Measurements from ENCODE around the gene TMEM109.

TMEM109 gene

GRCh38 chr11:60879104-60879503, 34.9 kb upstream of the TMEM109 start:
- no peak overlapping the region for H3K4me2 ChIP-seq (ENCODE audit: low read length)
- H2AFZ ChIP-seq, result no peak overlapping the region
- H3K79me2 ChIP-seq, result peaks cover 6% of the 10 kb centered on the region
- H3K27me3 ChIP-seq (ENCODE audit: control insufficient read depth, insufficient read depth, low read length), result no peaks in the 10 kb centered on the region
- H3K36me3 ChIP-seq (ENCODE audit: control insufficient read depth, insufficient read depth, low read length), result no peaks in the 10 kb centered on the region
- H3K27ac ChIP-seq, result peak overlapping the region; percentile 99
- no peak overlapping the region for H3K4me3 ChIP-seq (ENCODE audit: low read depth, low read length)
- peaks cover 50% of the 10 kb centered on the region for H3K4me1 ChIP-seq
- no peak for TF ChIP-seq CTCF (IDR thresholded peaks at IDR 0.05)
- no peaks in the 10 kb centered on the region for H3K9me3 ChIP-seq (ENCODE audit: control insufficient read depth, low read length)
- H3K9ac ChIP-seq, result no peak overlapping the region

- Histone ChIP-seq H3K36me3 (ENCODE audit: control insufficient read depth, insufficient read depth, low read length) (no peaks in the 10 kb centered on the region), H3K4me2 (ENCODE audit: low read length) (no peak overlapping the region), H3K4me3 (ENCODE audit: low read depth, low read length) (no peak overlapping the region), H3K4me1 (peaks cover 40% of the 10 kb centered on the region), H3K27ac (peak overlapping the region; percentile 99), H2AFZ (no peak overlapping the region), H3K79me2 (peaks cover 3% of the 10 kb centered on the region), H3K9me3 (ENCODE audit: control insufficient read depth, low read length) (no peaks in the 10 kb centered on the region), H3K9ac (no peak overlapping the region), H3K27me3 (ENCODE audit: control insufficient read depth, insufficient read depth, low read length) (no peaks in the 10 kb centered on the region)
- no peak for TF ChIP-seq CTCF (IDR thresholded peaks at IDR 0.05)
These were observed 33.9 kb upstream of the TMEM109 start for GRCh38 chr11:60879971-60880588.

GRCh38 chr11:60880643-60881282, 33.2 kb upstream of the TMEM109 start:
- H3K4me2 ChIP-seq (ENCODE audit: low read length), result no peak overlapping the region
- H3K36me3 ChIP-seq (ENCODE audit: control insufficient read depth, insufficient read depth, low read length), result no peaks in the 10 kb centered on the region
- no peak for TF ChIP-seq CTCF (IDR thresholded peaks at IDR 0.05)
- no peaks in the 10 kb centered on the region for H3K9me3 ChIP-seq (ENCODE audit: control insufficient read depth, low read length)
- H3K4me3 ChIP-seq (ENCODE audit: low read depth, low read length), result no peak overlapping the region
- H3K4me1 ChIP-seq, result peaks cover 34% of the 10 kb centered on the region
- no peak overlapping the region for H3K9ac ChIP-seq
- no peak overlapping the region for H2AFZ ChIP-seq
- H3K27me3 ChIP-seq (ENCODE audit: control insufficient read depth, insufficient read depth, low read length), result no peaks in the 10 kb centered on the region
- H3K79me2 ChIP-seq, result no peaks in the 10 kb centered on the region
- peak overlapping the region; percentile 99 for H3K27ac ChIP-seq

GRCh38 chr11:60887556-60887955, 26.4 kb upstream of the TMEM109 start:
- peaks cover 33% of the 10 kb centered on the region for H3K4me1 ChIP-seq
- H3K9ac ChIP-seq, result no peak overlapping the region
- H3K79me2 ChIP-seq, result no peaks in the 10 kb centered on the region
- H3K4me2 ChIP-seq (ENCODE audit: low read length), result peak overlapping the region; percentile 59
- H3K27ac ChIP-seq, result peak overlapping the region; percentile 94
- H3K9me3 ChIP-seq (ENCODE audit: control insufficient read depth, low read length), result no peaks in the 10 kb centered on the region
- H2AFZ ChIP-seq, result no peak overlapping the region
- peak; percentile 55 for TF ChIP-seq CTCF (IDR thresholded peaks at IDR 0.05)
- no peaks in the 10 kb centered on the region for H3K36me3 ChIP-seq (ENCODE audit: control insufficient read depth, insufficient read depth, low read length)
- peak overlapping the region; percentile 55 for H3K4me3 ChIP-seq (ENCODE audit: low read depth, low read length)
- H3K27me3 ChIP-seq (ENCODE audit: control insufficient read depth, insufficient read depth, low read length), result no peaks in the 10 kb centered on the region

Measured in parathyroid adenoma (tissue), 2 donors.